ENCODE measurements around the gene CST3. TPM values are rescaled to one million over a fixed set of nuclear protein-coding genes. Genes with fewer than 3 reads are reported as not detected.

CST3 gene
- total and polyA plus RNA-seq, 11 donors = 240 to 1,194 (median 611) TPM

GRCh38 chr20:23634985-23635767 lies 2.6 kb downstream of the CST3 start:
- Histone ChIP-seq H3K4me1 (peaks cover 0 to 74% (median 29%) of the 10 kb centered on the region in 12 donors), H3K27ac (peak overlapping the region in 10 of 12 donors; percentile 23 to 99 (median 43)), H3K36me3 (peaks cover 0 to 38% (median 28%) of the 10 kb centered on the region in 9 donors), H3K27me3 (no peaks in the 10 kb centered on the region), H3K9me3 (no peaks in the 10 kb centered on the region), H3K4me3 (peak overlapping the region in 8 of 12 donors; percentile 2 to 100 (median 78))
- WGBS, 4 donors = 48 to 71% (median 56%) methylated on average over 12 of the region's 12 CpGs
- TF ChIP-seq CTCF (IDR thresholded peaks at IDR 0.05) = no peak
- TF ChIP-seq POLR2A (IDR thresholded peaks at IDR 0.05) = no peak
- DNase-seq = peak in 2 of 5 donors; percentile 50 to 69
- intact Hi-C loops (cut with DNase I) = loop anchor here in 1 of 10 donors (5.0 kb wide), 1 partner anchor 273 kb away; the partner anchor contains the start of gene GZF1
- ATAC-seq = peak; percentile 8 to 74 (median 44)

- intact Hi-C loops (cut with DNase I) = no loop called here
Measured at GRCh38 chr20:23634044-23634801, 3.5 kb downstream of the CST3 start.

GRCh38 chr20:23632711-23633573 lies 4.8 kb downstream of the CST3 start:
- DNase-seq (no peak), ATAC-seq (no peak)
- H3K9me3 ChIP-seq = no peaks in the 10 kb centered on the region
- peaks cover 0 to 38% (median 28%) of the 10 kb centered on the region in 9 donors for H3K36me3 ChIP-seq
- peak overlapping the region in 1 of 12 donors; percentile 51 for H3K27ac ChIP-seq
- TF ChIP-seq POLR2A (IDR thresholded peaks at IDR 0.05) (no peak), CTCF (IDR thresholded peaks at IDR 0.05) (no peak)
- H3K4me1 ChIP-seq = peaks cover 3 to 79% (median 41%) of the 10 kb centered on the region in 12 donors
- 70 to 81% (median 76%) methylated on average over 6 to 8 of the region's 8 CpGs for WGBS, 4 donors
- H3K4me3 ChIP-seq = no peak overlapping the region
- H3K27me3 ChIP-seq = no peaks in the 10 kb centered on the region
- intact Hi-C loops (cut with DNase I) = no loop called here

More at GRCh38 chr20:23634044-23634801, 3.5 kb downstream of the CST3 start:
- H3K36me3 ChIP-seq = peaks cover 0 to 38% (median 28%) of the 10 kb centered on the region in 9 donors
- WGBS, 4 donors = 77 to 88% (median 80%) methylated on average over 7 to 8 of the region's 8 CpGs
- H3K9me3 ChIP-seq = no peaks in the 10 kb centered on the region
- peak overlapping the region in 6 of 12 donors; percentile 17 to 99 (median 60) for H3K27ac ChIP-seq
- TF ChIP-seq CTCF (IDR thresholded peaks at IDR 0.05) (no peak), POLR2A (IDR thresholded peaks at IDR 0.05) (no peak)
- DNase-seq = no peak
- no peaks in the 10 kb centered on the region for H3K27me3 ChIP-seq
- peaks cover 0 to 74% (median 34%) of the 10 kb centered on the region in 12 donors for H3K4me1 ChIP-seq
- ATAC-seq = no peak
- peak overlapping the region in 1 of 12 donors; percentile 99 for H3K4me3 ChIP-seq

Measured in heart left ventricle (tissue), 16 donors.